HG02981 (cell line): ENCODE results near the gene KRT86.
"Not testable (repeated sequence)": the region's sequence is repeated elsewhere in the genome, so short reads cannot be mapped to it uniquely, and the experiment has no call there.

Source experiments
- ATAC-seq: cut with Tn5 transposase; IDR thresholded peaks from one replicate; pipeline ENCODE4 v1.9.1; 2021; ENCODE audit warnings: mild to moderate bottlenecking, moderate library complexity; ENCODE audit not compliant: unreplicated experiment

The KRT86 gene

GRCh38 chr12:52312086-52312485, 37.6 kb downstream of the KRT86 start:
- ATAC-seq = no peak

GRCh38 chr12:52313461-52313860, 39.0 kb downstream of the KRT86 start:
- no peak for ATAC-seq

- no peak for ATAC-seq
Observed at GRCh38 chr12:52313926-52314325, 39.5 kb downstream of the KRT86 start.

GRCh38 chr12:52314511-52314910, 40.1 kb downstream of the KRT86 start:
- no peak for ATAC-seq

- ATAC-seq = not testable (repeated sequence)
Observed at GRCh38 chr12:52315721-52316120, 41.3 kb downstream of the KRT86 start.

- no peak for ATAC-seq
Observed at GRCh38 chr12:52316290-52316689, 41.8 kb downstream of the KRT86 start.

- ATAC-seq = no peak
Observed at GRCh38 chr12:52316701-52317100, 42.3 kb downstream of the KRT86 start.

GRCh38 chr12:52317468-52318052, 43.1 kb downstream of the KRT86 start:
- no peak for ATAC-seq

GRCh38 chr12:52318241-52318990, 44.0 kb downstream of the KRT86 start:
- no peak for ATAC-seq

- no peak for ATAC-seq
Observed at GRCh38 chr12:52319097-52319496, 44.7 kb downstream of the KRT86 start.

- ATAC-seq = no peak
Observed at GRCh38 chr12:52320784-52321400, 46.4 kb downstream of the KRT86 start, which contains the start of gene KRT83. Gene KRT83 (minus strand): TSS chr12:52321398. CDS start chr12:52321335, 63 bp downstream.

GRCh38 chr12:52321418-52321817, 47.0 kb downstream of the KRT86 start:
- no peak for ATAC-seq

GRCh38 chr12:52322069-52322468, 47.6 kb downstream of the KRT86 start:
- ATAC-seq = no peak

GRCh38 chr12:52323001-52323400, 48.6 kb downstream of the KRT86 start:
- no peak for ATAC-seq

- no peak for ATAC-seq
Observed at GRCh38 chr12:52323416-52324152, 49.1 kb downstream of the KRT86 start.

GRCh38 chr12:52324153-52324444, 49.7 kb downstream of the KRT86 start:
- ATAC-seq = no peak

GRCh38 chr12:52327052-52327829, 52.8 kb downstream of the KRT86 start:
- peak; percentile 88 for ATAC-seq

GRCh38 chr12:52327830-52328500, 53.5 kb downstream of the KRT86 start:
- no peak for ATAC-seq

GRCh38 chr12:52331039-52331438, 56.6 kb downstream of the KRT86 start:
- no peak for ATAC-seq

GRCh38 chr12:52331833-52332232, 57.4 kb downstream of the KRT86 start:
- no peak for ATAC-seq
